H54 (cell line): ENCODE data around the gene PXDC1.

Experiments
- DNase-seq: peaks from one replicate; pipeline ENCODE4 v3.0.0; 2011; ENCODE audit warnings: low spot score, mixed read lengths; ENCODE audit not compliant: insufficient read length
- FAIRE-seq: peaks from 3 replicates; lab custom pipeline; 2011; peaks lifted over from hg19 to GRCh38; lab: Jason Lieb, UNC
- POLR2A ChIP-seq: IDR thresholded peaks from 2 replicates; pipeline ENCODE4 v1.6.1; 2011; ENCODE audit warnings: low read depth, mild to moderate bottlenecking, low read length

Gene PXDC1

GRCh38 chr6:3789018-3789895 is 37.7 kb upstream of the PXDC1 start:
- no peak for TF ChIP-seq POLR2A
- DNase-seq (no peak), FAIRE-seq (no peak)

- no peak for FAIRE-seq
- no peak for DNase-seq
- no peak for TF ChIP-seq POLR2A
Measured at GRCh38 chr6:3788408-3789017, 37.0 kb upstream of the PXDC1 start.

GRCh38 chr6:3786141-3786540 is 34.6 kb upstream of the PXDC1 start:
- no peak for FAIRE-seq
- TF ChIP-seq POLR2A: no peak
- no peak for DNase-seq

- FAIRE-seq (no peak), DNase-seq (no peak)
- TF ChIP-seq POLR2A: no peak
Measured at GRCh38 chr6:3785745-3786098, 34.2 kb upstream of the PXDC1 start.

DNA sequence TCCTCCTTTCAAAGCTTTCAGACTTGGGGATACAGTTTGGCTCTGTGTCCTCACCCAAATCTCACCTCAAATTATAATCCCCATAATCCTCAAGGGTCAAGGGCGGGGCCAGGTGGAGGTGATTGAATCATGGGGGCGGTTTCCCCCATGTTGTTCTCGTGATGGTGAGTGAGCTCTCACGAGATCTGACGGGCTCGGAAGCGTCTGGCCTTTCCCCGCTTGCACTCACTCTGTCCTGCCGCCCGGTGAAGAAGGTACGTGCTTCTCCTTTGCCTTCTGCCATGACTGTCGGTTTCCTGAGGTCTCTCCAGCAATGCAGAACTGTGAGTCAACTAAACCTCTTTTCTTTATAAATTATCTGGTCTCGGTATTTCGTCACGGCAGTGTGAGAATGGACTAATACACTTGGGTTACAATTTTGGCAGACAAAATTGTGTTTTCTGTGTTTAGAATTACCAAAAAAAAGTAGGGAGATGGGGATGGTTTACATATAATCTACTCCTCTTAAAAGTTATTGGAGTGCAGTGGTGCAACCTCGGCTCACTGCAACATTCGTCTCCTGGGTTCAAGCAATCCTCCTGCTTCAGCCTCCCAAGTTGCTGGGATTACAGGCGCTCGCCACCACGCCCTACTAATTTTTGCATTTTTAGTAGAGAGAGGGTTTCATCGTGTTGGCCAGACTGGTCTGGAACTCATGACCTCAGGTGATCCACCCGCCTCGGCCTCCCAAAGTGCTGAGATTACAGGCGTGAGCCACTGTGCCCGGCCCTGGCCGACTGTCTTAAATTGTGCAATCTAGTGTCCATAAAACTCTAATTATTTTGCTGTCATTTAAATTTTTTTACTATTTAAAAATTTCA is 33.6 kb upstream of the PXDC1 start:
- TF ChIP-seq POLR2A: no peak
- no peak for FAIRE-seq

GRCh38 chr6:3784423-3784822 is 32.9 kb upstream of the PXDC1 start:
- FAIRE-seq: no peak
- TF ChIP-seq POLR2A: no peak
- DNase-seq: no peak

More for the DNA sequence above, 33.6 kb upstream of the PXDC1 start:
- no peak for DNase-seq

GRCh38 chr6:3782876-3783832 is 31.6 kb upstream of the PXDC1 start:
- FAIRE-seq: no peak
- no peak for DNase-seq
- TF ChIP-seq POLR2A: no peak

GRCh38 chr6:3781504-3781903 is 30.0 kb upstream of the PXDC1 start:
- TF ChIP-seq POLR2A: no peak
- FAIRE-seq (no peak), DNase-seq (no peak)

DNA sequence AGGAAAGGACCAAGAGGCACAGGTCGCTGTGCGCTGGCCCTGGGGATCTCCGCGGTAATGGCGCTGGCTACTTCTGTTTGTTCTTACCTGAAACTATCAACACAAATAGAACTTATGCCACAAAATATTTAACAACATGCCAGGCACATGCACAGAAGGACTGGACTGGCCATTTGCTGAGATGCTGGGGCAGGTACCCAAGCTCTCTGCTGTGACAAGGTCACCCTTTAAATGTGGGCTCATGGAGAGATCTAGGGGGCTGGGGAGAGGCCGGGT is 28.0 kb upstream of the PXDC1 start:
- DNase-seq (no peak), FAIRE-seq (no peak)
- no peak for TF ChIP-seq POLR2A

- FAIRE-seq (no peak), DNase-seq (no peak)
- TF ChIP-seq POLR2A: no peak
Measured at GRCh38 chr6:3778701-3779573, 27.4 kb upstream of the PXDC1 start.

DNA sequence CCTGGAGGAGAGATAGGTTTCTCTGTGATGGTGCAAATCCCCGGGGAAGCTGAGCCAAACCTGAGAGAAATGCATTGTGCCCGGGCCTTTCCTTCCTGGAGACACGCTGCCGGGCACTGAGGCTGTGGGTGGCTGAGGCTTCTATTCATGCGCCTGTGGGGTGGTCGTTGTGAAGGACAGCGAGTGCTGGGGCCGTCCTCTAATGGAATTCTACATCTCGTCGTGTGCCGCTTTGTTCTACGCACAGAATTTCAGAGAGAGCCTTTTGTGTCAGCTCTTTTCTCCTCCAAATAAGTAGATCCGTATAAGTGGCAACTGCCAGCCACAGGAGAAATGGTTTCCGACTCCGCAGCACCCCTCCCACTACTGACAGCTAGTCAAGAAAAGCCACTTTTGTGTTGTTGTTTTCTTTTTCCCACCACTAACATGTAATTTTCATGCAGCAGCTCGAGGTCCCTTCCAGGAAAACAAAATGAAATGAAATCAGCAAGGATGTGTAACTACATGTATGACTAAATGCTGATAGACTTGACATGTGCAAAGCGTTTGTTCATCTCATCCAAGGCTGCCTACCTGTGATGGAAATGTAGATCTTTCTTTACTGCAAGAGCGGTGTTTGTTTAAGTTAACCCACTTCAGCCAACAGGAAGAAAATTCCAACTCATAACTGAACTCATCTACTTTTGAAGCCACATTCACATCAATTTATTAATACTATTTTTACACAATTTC is 26.4 kb upstream of the PXDC1 start:
- TF ChIP-seq POLR2A: no peak
- FAIRE-seq (no peak), DNase-seq (no peak)

GRCh38 chr6:3776881-3777507 is 25.5 kb upstream of the PXDC1 start:
- FAIRE-seq (no peak), DNase-seq (no peak)
- no peak for TF ChIP-seq POLR2A
